ENCODE results near the gene DSCAML1.

DSCAML1 gene

DNA sequence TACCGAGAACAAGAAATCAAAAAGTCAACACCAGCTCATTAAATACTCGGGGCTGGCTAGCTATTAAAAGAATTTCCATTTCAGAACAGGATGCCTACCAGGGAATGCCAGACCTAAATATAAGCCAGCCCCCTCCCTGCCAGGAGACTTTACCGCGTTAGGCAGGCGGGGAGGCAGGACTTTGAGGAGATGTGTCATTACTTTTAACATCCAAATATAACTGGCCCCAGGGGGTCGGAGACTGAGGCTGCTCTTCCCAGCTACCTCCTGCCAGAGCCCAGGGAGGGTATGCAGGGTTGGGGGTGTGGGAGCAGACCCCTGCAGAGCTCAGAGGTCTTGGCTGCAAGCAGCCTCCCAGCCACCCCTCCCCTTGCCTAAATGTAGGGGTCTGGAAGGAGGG is 183.5 kb downstream of the DSCAML1 start:
- H3K27ac ChIP-seq (ENCODE audit: insufficient read depth in 1 of 2, low read depth in 1 of 2, low read length in 2 of 2, poor library complexity in 1 of 2, severe bottlenecking in 2 of 2), result no peak overlapping the region
- H3K4me3 ChIP-seq (ENCODE audit: control insufficient read depth in 1 of 7, extremely low read depth in 1 of 7, insufficient read depth in 4 of 7, low read depth in 2 of 7, low read length in 6 of 7), result no peak overlapping the region
- no peak for DNase-seq
- H3K27me3 ChIP-seq (replicated peaks in 2 of 5; ENCODE audit: control insufficient read depth in 4 of 5, insufficient read depth in 5 of 5, low read length in 4 of 5), result peaks cover 0 to 10% (median 5%) of the 10 kb centered on the region in 5 experiments
- H3K9me3 ChIP-seq (ENCODE audit: control extremely low read depth in 1 of 5, control insufficient read depth in 4 of 5, insufficient read depth in 2 of 5, low read depth in 1 of 5, low read length in 4 of 5), result peaks cover 0 to 4% (median 0%) of the 10 kb centered on the region in 5 experiments
- ChIA-PET POLR2A (no interaction called here), CTCF (interaction anchor here (1.1 kb wide), 1 partner anchor 105 kb away, joined by 3 read pairs; no protein-coding TSS in a partner anchor)
- no peaks in the 10 kb centered on the region for H3K36me3 ChIP-seq (ENCODE audit: control insufficient read depth in 4 of 4, insufficient read depth in 4 of 4, low read length in 3 of 4)
- 100% methylated on average over 2 of the region's 6 CpGs for WGBS (ENCODE audit: insufficient coverage)
- H3K4me1 ChIP-seq (ENCODE audit: control extremely low read depth in 1 of 4, control insufficient read depth in 4 of 4, insufficient read depth in 4 of 4, low read length in 3 of 4), result no peaks in the 10 kb centered on the region

DNA sequence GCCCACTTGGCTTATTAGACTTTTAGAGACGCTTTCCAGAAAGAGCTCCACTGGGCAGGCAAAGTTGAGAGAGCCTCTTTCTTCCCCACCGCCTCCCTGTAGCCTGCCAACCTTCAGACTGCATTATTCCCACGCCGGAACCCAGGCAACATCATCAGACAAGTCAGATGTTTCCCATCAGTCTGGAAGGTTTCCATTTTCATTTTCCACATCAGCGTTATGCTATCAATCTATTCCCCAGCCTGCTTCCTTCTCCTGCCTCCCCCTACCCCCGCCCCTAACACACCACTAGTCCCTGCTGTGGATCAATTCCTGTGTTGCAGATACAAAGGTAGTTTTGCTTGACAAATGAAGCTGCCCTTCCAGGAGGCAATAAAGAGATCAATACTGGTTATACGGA is 184.8 kb downstream of the DSCAML1 start:
- WGBS (ENCODE audit: insufficient coverage), result 97% methylated on average over 6 of the region's 7 CpGs
- Histone ChIP-seq H3K4me3 (ENCODE audit: control insufficient read depth in 1 of 7, extremely low read depth in 1 of 7, insufficient read depth in 4 of 7, low read depth in 2 of 7, low read length in 6 of 7) (no peak overlapping the region), H3K27me3 (replicated peaks in 2 of 5; ENCODE audit: control insufficient read depth in 4 of 5, insufficient read depth in 5 of 5, low read length in 4 of 5) (peaks cover 0 to 10% (median 5%) of the 10 kb centered on the region in 5 experiments), H3K27ac (ENCODE audit: insufficient read depth in 1 of 2, low read depth in 1 of 2, low read length in 2 of 2, poor library complexity in 1 of 2, severe bottlenecking in 2 of 2) (no peak overlapping the region), H3K4me1 (ENCODE audit: control extremely low read depth in 1 of 4, control insufficient read depth in 4 of 4, insufficient read depth in 4 of 4, low read length in 3 of 4) (no peaks in the 10 kb centered on the region), H3K36me3 (ENCODE audit: control insufficient read depth in 4 of 4, insufficient read depth in 4 of 4, low read length in 3 of 4) (no peaks in the 10 kb centered on the region), H3K9me3 (ENCODE audit: control extremely low read depth in 1 of 5, control insufficient read depth in 4 of 5, insufficient read depth in 2 of 5, low read depth in 1 of 5, low read length in 4 of 5) (peaks cover 0 to 4% (median 0%) of the 10 kb centered on the region in 5 experiments)
- no peak for DNase-seq
- ChIA-PET POLR2A (no interaction called here), CTCF (no interaction called here)

DNA sequence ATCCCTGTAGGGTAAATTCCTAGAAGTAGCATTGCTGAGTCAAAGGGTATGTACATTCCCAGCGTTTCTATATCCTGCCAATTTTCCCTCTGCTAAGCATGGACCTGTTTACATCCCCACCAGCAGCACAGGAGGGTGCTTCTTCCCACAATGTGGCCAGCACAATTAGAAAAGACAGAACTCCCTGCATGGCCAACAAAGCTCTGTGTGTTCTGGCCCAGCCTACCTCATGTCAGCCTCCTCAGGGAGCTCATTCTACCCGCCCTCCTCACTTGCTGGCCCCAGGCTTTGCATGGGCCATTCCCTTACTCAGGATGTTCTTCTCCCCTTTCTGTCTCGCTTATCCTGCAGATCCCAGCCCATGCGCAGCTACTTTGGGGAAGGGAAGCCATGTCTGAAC is 186.1 kb downstream of the DSCAML1 start:
- CTCF ChIA-PET, result no interaction called here
- no peaks in the 10 kb centered on the region for H3K4me1 ChIP-seq (ENCODE audit: control extremely low read depth in 1 of 4, control insufficient read depth in 4 of 4, insufficient read depth in 4 of 4, low read length in 3 of 4)

DNA sequence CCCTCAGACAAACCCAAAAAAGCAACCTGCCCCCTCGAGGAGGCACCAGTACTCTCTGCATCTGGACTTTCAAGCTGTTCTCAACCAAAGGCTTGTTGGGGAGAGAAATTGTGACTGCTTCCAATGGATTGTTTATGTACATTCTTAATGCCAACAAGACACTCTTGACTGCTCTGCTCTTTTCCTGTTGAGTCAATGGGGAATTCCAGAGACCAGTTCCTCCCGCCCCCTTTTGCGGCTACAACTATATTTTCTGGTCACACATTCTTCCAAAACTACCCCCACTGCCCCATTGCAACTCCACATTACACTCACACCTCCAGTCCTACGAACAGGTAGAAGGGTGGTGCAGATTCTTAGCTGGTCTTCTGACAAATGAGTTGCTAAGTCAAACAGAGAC is 187.0 kb downstream of the DSCAML1 start:
- Histone ChIP-seq H3K27ac (ENCODE audit: insufficient read depth in 1 of 2, low read depth in 1 of 2, low read length in 2 of 2, poor library complexity in 1 of 2, severe bottlenecking in 2 of 2) (no peak overlapping the region), H3K27me3 (replicated peaks in 2 of 5; ENCODE audit: control insufficient read depth in 4 of 5, insufficient read depth in 5 of 5, low read length in 4 of 5) (peaks cover 0 to 6% (median 5%) of the 10 kb centered on the region in 5 experiments), H3K4me1 (ENCODE audit: control extremely low read depth in 1 of 4, control insufficient read depth in 4 of 4, insufficient read depth in 4 of 4, low read length in 3 of 4) (no peaks in the 10 kb centered on the region), H3K36me3 (ENCODE audit: control insufficient read depth in 4 of 4, insufficient read depth in 4 of 4, low read length in 3 of 4) (no peaks in the 10 kb centered on the region), H3K9me3 (ENCODE audit: control extremely low read depth in 1 of 5, control insufficient read depth in 4 of 5, insufficient read depth in 2 of 5, low read depth in 1 of 5, low read length in 4 of 5) (peaks cover 0 to 4% (median 0%) of the 10 kb centered on the region in 5 experiments), H3K4me3 (ENCODE audit: control insufficient read depth in 1 of 7, extremely low read depth in 1 of 7, insufficient read depth in 4 of 7, low read depth in 2 of 7, low read length in 6 of 7) (no peak overlapping the region)
- ChIA-PET CTCF (no interaction called here), POLR2A (no interaction called here)
- DNase-seq, result peak in 1 of 3 donors; percentile 4
- WGBS (ENCODE audit: insufficient coverage), result 89% methylated on average over 1 of the region's 4 CpGs

More for the DNA sequence above, 186.1 kb downstream of the DSCAML1 start:
- POLR2A ChIA-PET, result no interaction called here
- Histone ChIP-seq H3K27ac (ENCODE audit: insufficient read depth in 1 of 2, low read depth in 1 of 2, low read length in 2 of 2, poor library complexity in 1 of 2, severe bottlenecking in 2 of 2) (no peak overlapping the region), H3K4me3 (ENCODE audit: control insufficient read depth in 1 of 7, extremely low read depth in 1 of 7, insufficient read depth in 4 of 7, low read depth in 2 of 7, low read length in 6 of 7) (no peak overlapping the region), H3K9me3 (ENCODE audit: control extremely low read depth in 1 of 5, control insufficient read depth in 4 of 5, insufficient read depth in 2 of 5, low read depth in 1 of 5, low read length in 4 of 5) (peaks cover 0 to 4% (median 0%) of the 10 kb centered on the region in 5 experiments), H3K36me3 (ENCODE audit: control insufficient read depth in 4 of 4, insufficient read depth in 4 of 4, low read length in 3 of 4) (no peaks in the 10 kb centered on the region), H3K27me3 (replicated peaks in 2 of 5; ENCODE audit: control insufficient read depth in 4 of 5, insufficient read depth in 5 of 5, low read length in 4 of 5) (peaks cover 0 to 12% (median 5%) of the 10 kb centered on the region in 5 experiments)
- no peak for DNase-seq
- 81% methylated on average over 3 of the region's 4 CpGs for WGBS (ENCODE audit: insufficient coverage)

DNA sequence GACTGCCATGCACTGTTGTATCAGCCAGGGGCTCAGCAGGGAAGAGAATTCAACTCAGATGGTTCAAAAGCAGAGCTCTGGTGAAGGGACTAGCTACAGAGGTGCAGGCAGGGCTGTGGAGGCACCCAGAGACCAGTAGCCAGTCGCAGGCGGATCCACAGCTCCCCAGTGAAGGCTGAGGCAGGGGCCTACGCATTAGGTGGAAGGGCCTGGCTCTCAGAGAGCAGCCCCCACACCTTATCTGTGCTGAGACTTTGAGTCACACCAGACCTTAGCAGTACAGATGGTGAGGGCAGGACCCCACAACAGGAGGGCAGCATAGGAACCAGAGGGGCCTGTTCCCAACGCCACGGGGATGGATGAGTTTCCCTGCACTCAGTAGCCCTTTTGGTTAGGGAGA is 189.6 kb downstream of the DSCAML1 start:
- Histone ChIP-seq H3K27ac (ENCODE audit: insufficient read depth in 1 of 2, low read depth in 1 of 2, low read length in 2 of 2, poor library complexity in 1 of 2, severe bottlenecking in 2 of 2) (no peak overlapping the region), H3K9me3 (ENCODE audit: control extremely low read depth in 1 of 5, control insufficient read depth in 4 of 5, insufficient read depth in 2 of 5, low read depth in 1 of 5, low read length in 4 of 5) (no peaks in the 10 kb centered on the region), H3K4me1 (ENCODE audit: control extremely low read depth in 1 of 4, control insufficient read depth in 4 of 4, insufficient read depth in 4 of 4, low read length in 3 of 4) (no peaks in the 10 kb centered on the region), H3K4me3 (ENCODE audit: control insufficient read depth in 1 of 7, extremely low read depth in 1 of 7, insufficient read depth in 4 of 7, low read depth in 2 of 7, low read length in 6 of 7) (no peak overlapping the region), H3K36me3 (ENCODE audit: control insufficient read depth in 4 of 4, insufficient read depth in 4 of 4, low read length in 3 of 4) (no peaks in the 10 kb centered on the region), H3K27me3 (replicated peaks in 2 of 5; ENCODE audit: control insufficient read depth in 4 of 5, insufficient read depth in 5 of 5, low read length in 4 of 5) (peaks cover 0 to 6% (median 2%) of the 10 kb centered on the region in 5 experiments)
- POLR2A ChIA-PET, result no interaction called here
- WGBS (ENCODE audit: insufficient coverage), result 98% methylated on average over 5 of the region's 5 CpGs
- DNase-seq, result no peak
- CTCF ChIA-PET, result no interaction called here

DNA sequence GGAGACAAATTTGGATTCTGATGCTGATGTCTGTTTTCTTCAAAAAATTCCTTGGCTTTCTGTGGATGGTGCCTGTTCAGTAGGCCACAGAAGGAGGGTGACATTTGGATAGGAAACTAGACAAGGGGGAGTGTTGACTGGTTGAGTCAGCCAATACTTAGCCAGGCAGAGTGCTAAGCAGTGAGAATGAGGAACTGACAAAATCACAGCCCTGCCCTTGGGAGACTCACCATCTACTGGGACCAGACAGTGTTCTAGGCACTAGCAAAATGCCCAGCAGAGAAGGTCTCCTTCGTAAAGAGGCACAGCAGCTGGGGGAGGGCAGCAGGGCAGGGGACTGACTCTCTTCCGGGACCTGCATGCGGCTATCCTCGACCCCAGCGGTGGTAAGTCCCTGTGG is 190.2 kb downstream of the DSCAML1 start:
- no peaks in the 10 kb centered on the region for H3K4me1 ChIP-seq (ENCODE audit: control extremely low read depth in 1 of 4, control insufficient read depth in 4 of 4, insufficient read depth in 4 of 4, low read length in 3 of 4)
- H3K27ac ChIP-seq (ENCODE audit: insufficient read depth in 1 of 2, low read depth in 1 of 2, low read length in 2 of 2, poor library complexity in 1 of 2, severe bottlenecking in 2 of 2), result no peak overlapping the region
- peaks cover 0 to 6% (median 0%) of the 10 kb centered on the region in 5 experiments for H3K27me3 ChIP-seq (replicated peaks in 2 of 5; ENCODE audit: control insufficient read depth in 4 of 5, insufficient read depth in 5 of 5, low read length in 4 of 5)
- CTCF ChIA-PET, result no interaction called here
- H3K9me3 ChIP-seq (ENCODE audit: control extremely low read depth in 1 of 5, control insufficient read depth in 4 of 5, insufficient read depth in 2 of 5, low read depth in 1 of 5, low read length in 4 of 5), result no peaks in the 10 kb centered on the region
- no peaks in the 10 kb centered on the region for H3K36me3 ChIP-seq (ENCODE audit: control insufficient read depth in 4 of 4, insufficient read depth in 4 of 4, low read length in 3 of 4)
- POLR2A ChIA-PET, result no interaction called here
- no peak overlapping the region for H3K4me3 ChIP-seq (ENCODE audit: control insufficient read depth in 1 of 7, extremely low read depth in 1 of 7, insufficient read depth in 4 of 7, low read depth in 2 of 7, low read length in 6 of 7)
- WGBS (ENCODE audit: insufficient coverage), result 94% methylated on average over 5 of the region's 5 CpGs
- DNase-seq, result no peak

DNA sequence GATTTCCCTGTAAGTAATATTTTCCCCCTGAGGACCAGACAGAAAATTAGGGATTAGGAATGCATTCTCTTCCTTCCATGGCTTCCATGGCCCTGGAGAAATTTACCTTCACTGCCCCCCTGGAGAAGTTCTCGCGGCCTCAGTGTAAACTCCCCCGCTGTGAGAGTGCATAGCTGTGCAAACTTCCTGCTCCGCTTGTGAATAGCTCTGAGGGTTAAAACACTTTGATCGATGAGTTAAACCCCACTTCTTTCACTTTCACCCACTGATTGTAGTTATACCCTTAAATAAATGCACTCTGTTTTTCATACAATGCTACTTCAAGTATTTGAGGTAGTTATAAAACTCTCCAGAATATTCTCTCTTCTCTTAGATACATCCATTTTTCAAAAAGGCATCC is 190.8 kb downstream of the DSCAML1 start:
- no peaks in the 10 kb centered on the region for H3K9me3 ChIP-seq (ENCODE audit: control extremely low read depth in 1 of 5, control insufficient read depth in 4 of 5, insufficient read depth in 2 of 5, low read depth in 1 of 5, low read length in 4 of 5)
- peaks cover 0 to 6% (median 0%) of the 10 kb centered on the region in 5 experiments for H3K27me3 ChIP-seq (replicated peaks in 2 of 5; ENCODE audit: control insufficient read depth in 4 of 5, insufficient read depth in 5 of 5, low read length in 4 of 5)
- CTCF ChIA-PET, result interaction anchor here (0.6 kb wide), 1 partner anchor 12 kb away, joined by 3 read pairs; no protein-coding TSS in a partner anchor
- DNase-seq, result no peak
- WGBS (ENCODE audit: insufficient coverage), result 83% methylated on average over 2 of the region's 5 CpGs
- POLR2A ChIA-PET, result no interaction called here
- no peak overlapping the region for H3K4me3 ChIP-seq (ENCODE audit: control insufficient read depth in 1 of 7, extremely low read depth in 1 of 7, insufficient read depth in 4 of 7, low read depth in 2 of 7, low read length in 6 of 7)
- no peaks in the 10 kb centered on the region for H3K36me3 ChIP-seq (ENCODE audit: control insufficient read depth in 4 of 4, insufficient read depth in 4 of 4, low read length in 3 of 4)
- H3K4me1 ChIP-seq (ENCODE audit: control extremely low read depth in 1 of 4, control insufficient read depth in 4 of 4, insufficient read depth in 4 of 4, low read length in 3 of 4), result no peaks in the 10 kb centered on the region
- H3K27ac ChIP-seq (ENCODE audit: insufficient read depth in 1 of 2, low read depth in 1 of 2, low read length in 2 of 2, poor library complexity in 1 of 2, severe bottlenecking in 2 of 2), result no peak overlapping the region

Data from common myeloid progenitor, CD34-positive (primary cell).